ENCODE measurements around the gene PIEZO1.

Gene PIEZO1

DNA sequence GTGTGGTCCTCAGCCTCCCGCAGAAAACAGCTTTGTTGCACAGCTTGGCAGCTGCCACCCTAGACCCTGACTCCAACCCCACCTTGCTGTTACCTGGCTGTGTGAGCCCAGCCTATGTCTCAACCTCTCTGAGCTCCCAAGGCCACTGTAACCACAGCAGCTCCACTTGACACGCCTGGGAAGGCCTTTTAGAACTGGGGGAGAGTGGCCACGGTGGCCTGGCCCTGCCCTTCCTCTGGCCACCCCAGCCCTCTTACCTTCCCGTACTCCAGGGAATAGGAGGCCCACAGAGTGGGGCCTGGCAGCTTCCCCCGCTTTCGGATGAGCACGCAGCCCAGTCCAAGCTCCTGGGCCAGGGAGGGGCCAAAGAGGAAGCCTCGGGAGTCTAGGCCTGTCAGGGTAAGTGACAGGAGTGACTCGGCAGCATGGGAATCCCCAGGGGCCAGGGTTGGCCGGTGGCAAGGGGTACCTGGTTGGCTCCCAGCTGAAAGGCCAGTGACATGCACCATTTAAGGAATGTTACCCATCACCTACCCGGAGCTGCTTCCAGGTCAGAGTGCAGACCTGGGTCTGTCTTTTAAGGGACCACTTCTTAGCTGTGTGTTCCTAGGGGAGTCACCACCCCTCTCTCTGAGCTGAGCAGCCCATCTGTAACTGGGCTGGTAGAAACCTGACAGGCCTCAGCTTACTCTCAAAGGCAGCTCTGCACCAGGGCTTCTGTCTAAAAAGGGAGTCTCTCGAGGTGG, 25.3 kb upstream of the PIEZO1 start:
- POLR2A ChIA-PET = interaction anchor here (0.5 to 2.4 kb wide), 9 partner anchors 11 to 1228 kb away, joined by 3 to 8 read pairs (median 4); partner anchors contain the start of gene PIEZO1
- no peak for DNase-seq (ENCODE audit: low read depth, low spot score)
- TF ChIP-seq, protein P1, sequence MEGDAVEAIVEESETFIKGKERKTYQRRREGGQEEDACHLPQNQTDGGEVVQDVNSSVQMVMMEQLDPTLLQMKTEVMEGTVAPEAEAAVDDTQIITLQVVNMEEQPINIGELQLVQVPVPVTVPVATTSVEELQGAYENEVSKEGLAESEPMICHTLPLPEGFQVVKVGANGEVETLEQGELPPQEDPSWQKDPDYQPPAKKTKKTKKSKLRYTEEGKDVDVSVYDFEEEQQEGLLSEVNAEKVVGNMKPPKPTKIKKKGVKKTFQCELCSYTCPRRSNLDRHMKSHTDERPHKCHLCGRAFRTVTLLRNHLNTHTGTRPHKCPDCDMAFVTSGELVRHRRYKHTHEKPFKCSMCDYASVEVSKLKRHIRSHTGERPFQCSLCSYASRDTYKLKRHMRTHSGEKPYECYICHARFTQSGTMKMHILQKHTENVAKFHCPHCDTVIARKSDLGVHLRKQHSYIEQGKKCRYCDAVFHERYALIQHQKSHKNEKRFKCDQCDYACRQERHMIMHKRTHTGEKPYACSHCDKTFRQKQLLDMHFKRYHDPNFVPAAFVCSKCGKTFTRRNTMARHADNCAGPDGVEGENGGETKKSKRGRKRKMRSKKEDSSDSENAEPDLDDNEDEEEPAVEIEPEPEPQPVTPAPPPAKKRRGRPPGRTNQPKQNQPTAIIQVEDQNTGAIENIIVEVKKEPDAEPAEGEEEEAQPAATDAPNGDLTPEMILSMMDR (IDR thresholded peaks at IDR 0.05; ENCODE audit: insufficient read depth, low read length, missing control alignments) = no peak
- CTCF ChIA-PET = interaction anchor here (1.0 to 4.0 kb wide), 9 partner anchors 8 to 356 kb away, joined by 3 to 23 read pairs (median 4); partner anchors contain the start of genes GALNS and TRAPPC2L
- peak overlapping the region; percentile 83 for H3K4me3 ChIP-seq (ENCODE audit: low read depth, low read length)

DNA sequence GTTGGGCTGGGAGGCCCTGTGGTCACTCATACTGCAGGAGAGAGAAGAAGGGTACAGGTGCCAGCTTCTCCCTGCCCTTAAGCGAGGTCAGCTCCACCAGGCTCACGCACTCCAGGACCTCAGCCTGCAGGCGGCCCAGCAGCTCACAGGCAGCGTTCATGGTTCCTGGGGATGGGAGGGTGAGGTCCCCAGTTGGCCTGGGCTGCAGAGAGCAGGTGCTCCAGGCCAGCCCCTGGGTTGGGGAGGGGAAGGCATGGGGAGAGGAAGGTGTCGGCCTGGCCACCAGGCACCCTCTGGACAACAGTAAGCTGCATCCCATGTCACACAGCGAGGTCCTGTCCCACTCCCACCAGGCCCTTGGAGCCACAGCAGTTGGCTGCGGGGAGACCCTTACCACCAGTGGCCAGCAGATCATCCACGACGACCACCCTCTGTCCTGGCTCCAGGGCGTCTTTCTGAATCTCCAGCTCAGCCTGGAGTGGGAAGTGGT, 24.7 kb upstream of the PIEZO1 start:
- H3K4me3 ChIP-seq (ENCODE audit: low read depth, low read length) = no peak overlapping the region; the same call in 1 of the 2 replicates
- POLR2A ChIA-PET = interaction anchor here (0.8 to 1.9 kb wide), 4 partner anchors 13 to 53 kb away, joined by 3 to 8 read pairs (median 6); no protein-coding TSS in a partner anchor

DNA sequence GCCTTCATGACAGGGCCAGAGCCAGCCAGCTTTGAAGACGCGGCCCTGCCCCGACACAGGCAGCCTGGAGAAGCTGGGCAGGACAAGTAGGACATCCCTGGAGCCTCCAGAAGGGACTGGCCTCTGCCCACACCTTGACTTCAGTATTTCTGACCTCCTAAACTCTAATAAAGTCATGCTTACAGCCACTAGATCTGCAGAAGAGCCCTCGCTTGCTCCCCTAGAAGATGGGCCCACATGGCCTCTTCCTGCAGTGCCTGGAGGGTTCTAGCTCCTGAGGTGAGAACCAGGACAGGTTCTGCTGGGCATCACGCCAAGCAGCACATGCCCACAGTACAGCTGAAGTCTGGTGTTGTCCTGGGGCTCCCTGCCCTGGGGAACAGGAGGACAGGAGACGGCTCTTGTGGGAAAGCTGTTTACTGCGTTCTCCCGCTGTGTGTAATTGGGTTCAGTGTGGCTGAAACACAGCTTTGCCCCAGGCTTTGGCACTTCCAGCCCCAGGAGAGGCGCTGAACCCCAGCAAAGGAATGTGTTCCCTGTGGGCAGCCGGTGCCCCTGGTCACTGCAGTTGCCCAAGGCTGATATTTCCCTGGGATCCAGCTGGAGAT, 24.2 kb upstream of the PIEZO1 start:
- POLR2A ChIA-PET = interaction anchor here (1.5 to 1.9 kb wide), 2 partner anchors 25 to 36 kb away, joined by 7 to 8 read pairs; no protein-coding TSS in a partner anchor
- CTCF ChIA-PET = interaction anchor here (0.7 to 4.0 kb wide), 6 partner anchors 9 to 358 kb away, joined by 3 to 23 read pairs (median 3); no protein-coding TSS in a partner anchor
- DNase-seq (ENCODE audit: low read depth, low spot score) = no peak
- TF ChIP-seq, protein P1 (IDR thresholded peaks at IDR 0.05; ENCODE audit: insufficient read depth, low read length, missing control alignments) = no peak
- no peak overlapping the region for H3K4me3 ChIP-seq (ENCODE audit: low read depth, low read length)

More for the DNA sequence above, 24.7 kb upstream of the PIEZO1 start:
- TF ChIP-seq, protein P1 (IDR thresholded peaks at IDR 0.05; ENCODE audit: insufficient read depth, low read length, missing control alignments) = no peak
- no peak for DNase-seq (ENCODE audit: low read depth, low spot score)
- CTCF ChIA-PET = interaction anchor here (0.7 to 4.0 kb wide), 10 partner anchors 9 to 357 kb away, joined by 3 to 23 read pairs (median 4); partner anchors contain the start of genes GALNS and TRAPPC2L

DNA sequence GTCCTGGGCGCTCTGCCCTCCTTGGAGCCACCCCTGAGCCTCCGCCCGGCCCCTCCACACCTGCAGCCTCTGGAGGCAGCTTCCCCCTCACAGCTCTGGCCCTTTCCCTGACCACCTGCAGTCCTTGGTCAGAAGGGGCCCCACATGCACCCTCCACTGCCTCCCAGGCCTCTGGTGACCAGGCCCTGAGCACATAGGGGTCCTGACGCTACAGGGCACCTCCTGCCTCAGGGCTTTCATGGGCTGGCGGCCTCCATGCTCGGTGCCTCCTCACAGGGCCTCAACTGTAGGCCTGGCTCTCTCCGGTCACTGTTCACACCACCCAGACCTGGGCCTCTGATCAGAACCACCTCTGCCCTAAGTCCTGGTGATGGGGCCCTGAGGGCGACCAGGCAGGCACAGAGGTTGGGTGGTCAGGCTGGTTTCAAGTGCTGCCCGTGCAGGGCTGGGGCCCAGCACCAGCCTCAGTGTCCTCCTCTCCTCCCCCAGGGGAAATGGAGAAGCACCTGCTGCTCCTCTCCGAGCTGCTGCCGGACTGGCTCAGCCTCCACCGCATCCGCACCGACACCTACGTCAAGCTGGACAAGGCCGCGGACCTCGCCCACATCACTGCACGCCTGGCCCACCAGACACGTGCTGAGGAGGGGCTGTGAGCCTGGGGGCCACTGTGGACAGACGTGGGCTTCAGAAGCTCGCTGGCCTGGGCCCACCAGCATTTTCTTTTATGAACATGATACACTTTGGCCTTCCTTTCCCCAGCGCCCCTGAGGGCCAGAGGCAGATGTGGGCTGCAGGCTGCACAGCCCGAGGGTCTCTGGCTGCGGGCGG, 22.8 kb upstream of the PIEZO1 start:
- POLR2A ChIA-PET = no interaction called here
- CTCF ChIA-PET = interaction anchor here (1.3 kb wide), 1 partner anchor 71 kb away, joined by 4 read pairs; no protein-coding TSS in a partner anchor
- TF ChIP-seq, protein P1 (IDR thresholded peaks at IDR 0.05; ENCODE audit: insufficient read depth, low read length, missing control alignments) = no peak
- no peak for DNase-seq (ENCODE audit: low read depth, low spot score)
- no peak overlapping the region for H3K4me3 ChIP-seq (ENCODE audit: low read depth, low read length)

DNA sequence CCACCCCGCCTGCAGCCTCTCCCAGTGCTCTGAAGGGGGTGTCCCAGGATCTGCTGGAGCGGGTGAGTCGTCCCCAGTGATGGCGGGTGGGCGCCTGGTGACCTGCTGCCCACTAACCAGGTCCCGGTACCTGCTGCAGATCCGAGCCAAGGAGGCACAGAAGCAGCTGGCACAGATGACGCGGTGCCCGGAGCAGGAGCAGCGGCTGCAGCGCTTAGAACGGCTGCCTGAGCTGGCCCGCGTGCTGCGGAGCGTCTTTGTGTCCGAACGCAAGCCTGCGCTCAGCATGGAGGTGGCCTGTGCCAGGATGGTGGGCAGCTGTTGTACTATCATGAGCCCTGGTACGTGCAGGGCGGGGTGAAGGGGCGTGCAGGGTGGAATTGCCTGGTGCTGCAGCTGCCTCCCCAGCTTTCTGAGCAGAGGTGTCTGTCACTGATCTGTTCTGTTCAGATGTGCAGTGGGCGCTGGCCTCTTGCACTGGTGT, 22.2 kb upstream of the PIEZO1 start:
- DNase-seq (ENCODE audit: low read depth, low spot score) = no peak
- ChIA-PET CTCF (interaction anchor here (0.7 to 1.3 kb wide), 2 partner anchors 70 to 360 kb away, joined by 3 to 4 read pairs; no protein-coding TSS in a partner anchor), POLR2A (no interaction called here)
- TF ChIP-seq, protein P1 (IDR thresholded peaks at IDR 0.05; ENCODE audit: insufficient read depth, low read length, missing control alignments) = no peak
- H3K4me3 ChIP-seq (ENCODE audit: low read depth, low read length) = no peak overlapping the region

All from AG04449 (cell line).